HG03558 (cell line): ENCODE data around the gene TOP3B.
"Not testable (repeated sequence)": the region's sequence is repeated elsewhere in the genome, so short reads cannot be mapped to it uniquely, and the experiment has no call there.

Experiments
- ATAC-seq: cut with Tn5 transposase; IDR thresholded peaks from one replicate; pipeline ENCODE4 v1.9.1; 2021; ENCODE audit warnings: moderate number of reproducible peaks; ENCODE audit not compliant: unreplicated experiment; ENCODE audit errors: extremely low read depth

TOP3B gene

DNA sequence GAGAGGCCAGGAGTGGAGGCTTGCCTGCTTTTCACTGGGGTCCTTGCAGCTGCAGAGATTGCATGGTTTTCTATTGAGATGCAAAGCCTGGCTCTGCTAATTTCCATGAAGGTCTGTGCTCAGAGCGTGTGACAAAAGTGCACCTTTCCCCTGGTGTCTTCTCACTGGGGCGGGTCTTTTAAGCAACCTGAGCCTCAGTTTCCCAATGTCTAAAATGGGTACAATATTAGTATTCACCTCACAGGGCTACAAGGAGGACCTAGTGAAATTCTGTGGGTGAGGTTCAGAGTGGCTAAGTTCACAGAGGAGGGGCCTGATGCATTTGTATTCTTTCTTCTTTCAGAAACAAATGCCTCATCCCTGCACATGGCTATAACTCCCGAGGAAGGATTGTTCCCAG lies 50.2 kb downstream of the TOP3B start:
- no peak for ATAC-seq

DNA sequence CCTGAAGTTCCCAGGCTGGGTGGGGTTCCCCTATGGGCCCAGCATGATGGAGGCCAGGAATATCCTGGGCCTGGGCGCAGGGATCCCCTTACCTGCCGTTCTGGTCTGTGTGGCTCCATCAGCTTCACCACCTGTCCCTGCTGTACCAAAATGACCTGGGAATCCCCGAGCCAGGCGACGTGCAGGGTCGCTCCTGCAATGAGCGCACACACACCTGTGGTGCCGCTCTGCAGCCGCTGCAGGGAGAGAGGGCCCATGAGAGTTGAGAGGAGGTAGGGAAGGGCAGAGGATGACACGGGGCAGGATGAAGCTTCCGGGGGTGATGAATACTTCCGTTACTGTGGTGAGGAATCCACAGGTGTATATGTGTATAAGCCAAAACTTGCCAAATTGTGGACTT lies 51.5 kb downstream of the TOP3B start:
- no peak for ATAC-seq

DNA sequence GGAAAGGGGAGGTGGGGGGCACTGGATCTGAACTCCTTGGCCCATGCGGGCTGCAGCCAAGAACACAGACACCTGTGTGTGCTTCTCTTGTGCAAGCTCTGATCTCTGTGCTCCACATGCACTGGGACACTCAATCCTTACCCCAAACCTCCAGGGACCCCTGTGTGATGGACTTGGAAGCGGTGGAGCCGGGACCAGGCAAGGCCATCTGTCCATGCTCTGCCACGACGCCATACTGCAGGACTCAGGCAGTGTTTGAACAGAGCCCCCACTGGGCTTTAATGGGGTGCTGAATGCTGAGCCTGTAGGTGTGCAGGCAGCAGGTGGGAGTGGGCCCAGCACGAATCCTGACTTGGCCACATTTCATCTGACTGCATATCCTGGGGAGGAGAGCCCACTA lies 53.3 kb downstream of the TOP3B start:
- no peak for ATAC-seq

DNA sequence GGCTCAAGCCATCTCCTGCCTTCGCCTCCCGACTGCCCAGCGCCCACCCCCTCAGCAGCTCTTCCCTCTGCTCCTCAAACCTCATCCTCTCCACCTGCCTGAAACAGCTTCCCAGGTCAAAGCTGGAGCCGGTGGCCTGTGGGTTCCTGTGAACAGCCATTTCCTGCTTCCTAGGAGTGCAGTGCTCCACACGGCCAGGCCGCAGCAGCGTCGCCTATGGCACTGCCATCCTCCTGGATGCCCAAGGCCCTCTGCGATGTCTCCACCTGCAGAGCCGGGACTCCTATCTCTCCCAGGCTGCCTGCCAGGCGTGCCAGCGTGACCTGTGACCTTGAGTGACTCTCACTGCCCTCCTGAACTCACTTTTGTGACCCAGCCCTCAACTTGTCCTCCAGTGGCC lies 54.5 kb downstream of the TOP3B start:
- ATAC-seq, result no peak

DNA sequence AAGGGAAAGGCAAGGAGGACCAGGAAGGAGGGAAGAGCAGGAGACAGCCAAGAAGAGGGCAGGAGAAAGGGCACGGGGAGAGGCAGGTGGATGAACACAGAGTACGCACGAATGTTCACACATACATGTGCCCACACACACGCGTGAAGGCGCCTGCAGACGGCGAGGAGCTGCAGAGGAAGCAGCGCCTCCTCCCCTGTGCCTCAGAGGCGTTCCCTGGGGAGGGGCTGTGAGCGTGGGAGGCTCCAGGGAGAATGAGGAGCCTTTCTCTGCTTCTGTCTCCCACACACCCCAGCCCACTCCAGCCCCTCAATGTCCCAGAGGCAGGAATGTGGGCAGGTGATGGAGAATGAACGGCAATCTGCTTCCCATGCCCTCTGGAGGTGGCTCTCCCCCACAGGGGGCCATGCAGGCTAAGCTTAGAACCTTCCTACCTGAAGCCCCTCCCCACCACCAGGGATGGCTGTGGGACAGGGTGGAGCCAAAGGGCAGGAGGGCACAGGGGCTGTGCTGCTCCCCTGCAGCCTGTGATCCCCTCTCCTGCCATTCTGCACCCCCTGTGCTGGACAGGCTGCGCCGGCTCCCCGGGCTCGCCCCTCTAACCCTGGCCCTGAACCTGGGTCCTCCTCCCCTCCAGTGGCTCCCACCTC lies 55.3 kb downstream of the TOP3B start:
- no peak for ATAC-seq

DNA sequence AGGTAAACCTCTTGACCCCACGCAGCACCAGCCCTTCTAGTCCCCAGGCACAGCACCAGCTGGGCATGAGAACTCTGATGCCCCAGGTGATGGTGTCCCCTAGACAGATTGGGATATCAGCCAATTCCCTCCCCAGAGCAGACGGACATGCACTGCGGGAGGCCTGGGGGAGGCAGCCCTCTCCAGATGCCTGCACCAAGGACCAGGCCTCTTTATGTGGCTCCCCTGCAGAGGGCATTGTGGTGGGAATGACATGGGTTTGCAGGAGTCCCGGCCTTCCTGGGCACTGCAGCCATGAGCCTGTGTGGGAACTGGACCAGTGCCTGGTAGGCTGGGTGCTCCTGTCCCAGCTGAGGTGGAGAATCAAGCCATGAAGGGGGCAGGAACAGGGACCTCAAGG lies 55.9 kb downstream of the TOP3B start:
- no peak for ATAC-seq

DNA sequence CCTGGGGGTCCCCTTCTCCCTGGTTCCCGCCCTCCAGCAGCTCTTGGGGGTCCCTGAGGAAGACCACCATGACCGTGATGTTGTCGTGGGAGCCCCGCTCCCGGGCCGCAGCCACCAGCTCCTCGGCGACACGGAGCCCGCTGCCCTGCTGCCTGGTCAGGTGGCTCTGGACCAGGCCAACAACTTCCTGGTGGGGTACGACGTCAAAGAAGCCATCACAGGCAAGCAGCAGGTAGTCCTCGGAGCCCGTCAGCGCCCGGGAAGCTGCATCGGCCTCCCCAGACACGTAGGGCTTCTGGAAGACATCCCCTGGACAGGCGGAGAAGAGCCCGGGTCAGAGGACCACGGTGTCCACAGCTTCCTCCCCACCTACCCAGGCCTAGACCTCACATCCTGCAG lies 59.4 kb downstream of the TOP3B start:
- ATAC-seq, result no peak

DNA sequence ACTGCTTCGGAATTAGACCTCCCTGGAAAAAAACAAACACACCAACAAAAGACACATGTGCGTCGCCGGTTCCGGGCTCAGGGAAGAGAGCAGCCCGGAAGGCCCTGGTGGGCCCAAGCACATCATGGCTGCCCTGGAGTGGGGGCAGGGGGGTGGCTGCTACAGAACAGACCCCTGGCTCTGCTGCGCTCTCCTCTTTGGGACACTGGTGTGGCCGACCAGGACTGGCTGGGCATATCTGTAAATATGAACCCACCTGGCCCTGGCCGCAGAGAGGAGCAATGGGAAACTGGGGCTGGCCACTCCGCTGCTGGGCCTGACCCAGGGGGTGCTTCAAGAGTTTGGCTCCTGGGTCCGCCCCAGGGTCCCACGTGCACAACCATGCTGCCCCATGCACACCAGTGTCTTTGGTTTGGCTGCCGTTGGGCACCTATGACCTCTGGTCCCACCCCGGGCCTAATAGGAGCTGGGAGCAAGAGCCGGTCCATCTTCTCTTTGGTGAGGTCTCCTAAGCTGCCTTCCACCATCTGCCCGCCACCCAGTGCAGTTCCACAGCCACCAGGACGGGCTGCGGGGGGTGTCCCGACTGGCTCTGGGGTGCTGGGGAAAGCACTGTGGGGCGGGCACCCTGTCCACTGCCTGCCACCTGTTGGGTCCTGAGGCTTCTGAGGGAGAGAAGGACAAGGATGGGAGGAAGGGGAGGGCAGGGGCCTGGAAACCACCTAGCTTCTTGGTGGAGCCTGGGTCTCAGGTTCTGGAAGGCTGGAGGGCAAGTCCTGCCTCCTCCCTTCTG lies 60.0 kb downstream of the TOP3B start:
- ATAC-seq, result no peak

DNA sequence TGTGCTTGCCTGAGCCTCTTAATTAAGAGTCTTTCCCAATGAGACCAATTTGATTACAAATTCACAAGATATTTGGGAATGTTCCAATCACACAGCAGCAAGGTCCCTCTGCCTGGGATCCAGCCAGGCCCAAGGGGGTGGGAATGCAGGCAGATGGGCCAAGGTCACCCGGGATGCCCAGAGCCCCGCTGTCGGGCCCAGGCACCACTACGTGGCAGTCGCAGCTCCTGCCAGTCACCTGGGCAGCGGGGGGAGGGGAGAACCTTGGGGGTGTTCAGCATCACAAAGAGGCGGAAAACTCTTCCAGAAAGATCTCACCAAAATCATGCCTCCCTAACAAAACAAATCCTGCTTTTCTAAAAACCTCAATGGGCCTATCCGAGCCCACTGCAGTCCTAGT lies 60.9 kb downstream of the TOP3B start:
- no peak for ATAC-seq

DNA sequence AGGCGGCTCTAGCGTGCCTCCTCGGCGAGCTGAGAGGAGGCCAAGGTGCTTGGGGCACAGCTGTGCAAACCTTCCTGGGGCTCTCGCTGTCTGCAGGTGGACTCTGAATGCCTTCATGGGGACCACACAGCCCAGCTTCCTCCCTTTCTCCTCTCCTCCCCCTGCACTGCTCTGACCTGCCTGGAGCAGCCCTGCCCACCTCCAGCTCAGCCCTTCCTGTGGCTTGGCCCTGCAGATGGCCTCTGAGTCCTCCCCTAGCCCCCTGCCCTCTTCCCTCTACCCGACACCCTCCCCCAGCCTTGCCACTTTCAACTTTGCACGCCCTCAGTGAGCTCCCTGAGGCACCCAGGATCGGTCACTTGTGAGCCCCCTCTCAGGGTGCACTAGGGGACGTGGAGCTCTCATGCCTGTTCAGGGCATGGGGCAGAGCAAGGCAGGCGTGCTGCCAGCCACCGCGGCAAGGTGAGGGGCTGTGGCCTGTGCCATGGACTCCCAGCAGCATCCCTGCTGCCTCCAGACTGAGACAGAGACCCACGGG lies 61.3 kb downstream of the TOP3B start:
- ATAC-seq, result no peak

DNA sequence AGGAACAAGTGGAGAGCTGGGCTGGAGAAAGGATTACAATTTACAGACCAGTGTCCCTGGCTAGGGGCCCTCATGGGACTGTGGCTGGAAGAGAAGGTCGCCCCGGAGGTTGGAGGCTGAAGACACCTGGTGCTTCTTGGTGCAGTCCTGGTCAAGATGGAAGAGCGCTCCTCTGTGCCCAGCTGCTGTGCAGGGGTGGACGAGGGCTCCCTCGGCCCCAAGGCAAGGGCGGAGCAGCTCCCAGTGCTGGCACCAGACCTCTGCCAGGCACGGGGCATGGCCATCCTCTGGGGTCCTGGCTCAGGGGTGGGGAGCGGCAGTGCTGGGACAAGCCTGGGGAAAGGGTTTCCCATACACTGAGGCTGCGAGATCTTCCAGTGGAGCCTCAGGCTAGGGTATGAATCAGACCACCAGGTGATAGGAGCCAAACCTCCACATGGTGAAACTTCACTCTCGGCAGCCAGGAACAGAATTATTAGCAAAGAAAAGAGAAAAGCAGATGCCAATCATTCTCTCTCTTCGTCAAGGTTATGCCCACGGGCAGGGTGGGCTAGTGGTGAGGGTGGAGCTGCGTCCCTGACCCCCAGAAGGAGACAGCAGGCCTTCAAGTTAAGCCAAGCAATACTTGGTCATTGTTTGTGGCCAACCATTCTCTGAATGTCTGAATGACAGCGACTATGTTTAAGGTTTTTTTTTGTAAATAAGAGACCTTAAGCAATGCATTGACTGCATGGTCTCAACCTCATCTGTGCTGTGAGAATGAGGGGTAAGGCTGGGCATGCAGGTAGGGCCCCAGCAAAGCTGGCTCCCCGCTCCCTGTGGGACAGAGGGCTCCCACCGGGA lies 62.0 kb downstream of the TOP3B start:
- ATAC-seq, result no peak

DNA sequence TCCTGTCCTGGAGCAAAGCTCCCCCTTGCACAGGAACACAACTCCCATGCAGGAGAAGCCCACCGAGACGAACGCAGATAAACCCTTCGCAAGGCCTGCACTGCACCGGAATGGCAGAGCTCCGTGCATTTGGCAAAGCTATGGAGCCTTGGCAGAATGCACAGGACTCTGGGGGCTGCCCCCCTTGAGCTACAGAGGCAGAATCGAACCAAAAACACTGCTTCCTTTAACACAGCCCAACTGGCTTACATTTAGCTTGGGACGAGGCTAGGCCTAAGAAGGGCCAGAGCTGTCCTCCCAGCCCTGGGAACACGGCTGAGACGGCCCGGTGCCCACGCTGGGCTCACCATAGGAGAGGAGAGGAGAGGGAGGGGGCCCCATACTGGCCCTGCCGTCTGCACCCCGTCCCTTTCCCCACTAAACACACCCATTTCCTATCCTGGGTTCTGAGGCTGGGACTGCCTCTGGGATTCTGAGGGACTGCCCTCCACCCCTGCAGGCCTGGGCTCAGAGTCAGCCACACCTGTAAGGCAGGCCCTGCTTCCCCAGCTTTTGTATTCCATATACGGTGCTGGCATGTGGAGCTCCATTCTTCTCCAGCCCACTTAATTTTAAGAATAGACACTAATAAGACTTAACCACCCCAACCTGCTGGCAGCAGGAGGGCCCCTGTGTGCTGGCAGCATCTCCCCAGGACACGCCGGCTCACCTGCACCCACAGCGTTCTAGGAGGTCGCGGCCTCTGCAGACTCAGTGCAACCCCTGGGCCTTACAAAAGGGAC lies 62.9 kb downstream of the TOP3B start:
- no peak for ATAC-seq

DNA sequence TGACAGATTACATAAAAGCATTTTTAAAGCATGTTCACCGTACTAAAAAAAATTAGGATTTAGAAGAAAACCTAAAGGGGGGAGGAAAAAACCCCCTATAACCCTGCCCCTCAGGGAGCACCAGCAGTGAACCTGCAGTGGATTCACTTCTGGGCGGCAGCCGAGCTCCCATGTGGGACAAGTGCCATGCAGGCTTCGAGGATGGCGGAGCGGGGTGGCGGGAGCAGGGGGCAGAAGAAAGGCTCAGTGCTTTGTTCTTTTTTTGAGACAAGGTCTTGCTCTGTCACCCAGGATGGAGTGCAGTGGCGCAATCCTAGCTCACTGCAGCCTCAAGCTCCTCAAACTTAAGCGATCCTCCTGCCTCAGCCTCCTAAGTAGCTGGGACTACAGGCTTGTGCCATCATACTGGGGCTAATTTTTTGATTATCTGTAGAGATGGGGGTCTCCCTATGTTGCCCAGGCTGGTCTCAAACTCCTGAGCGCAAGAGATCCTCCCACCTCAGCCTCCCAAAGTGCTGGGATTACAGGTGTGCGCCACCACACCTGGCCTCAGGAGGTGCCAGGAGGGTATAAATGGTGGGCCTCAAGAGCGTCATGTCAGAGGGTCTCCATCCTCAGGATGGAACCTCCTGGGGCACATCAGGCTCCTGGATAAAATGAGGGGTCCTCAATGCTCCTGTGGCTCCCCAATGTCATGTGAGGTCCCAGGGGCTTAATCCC lies 64.0 kb downstream of the TOP3B start:
- ATAC-seq, result no peak

DNA sequence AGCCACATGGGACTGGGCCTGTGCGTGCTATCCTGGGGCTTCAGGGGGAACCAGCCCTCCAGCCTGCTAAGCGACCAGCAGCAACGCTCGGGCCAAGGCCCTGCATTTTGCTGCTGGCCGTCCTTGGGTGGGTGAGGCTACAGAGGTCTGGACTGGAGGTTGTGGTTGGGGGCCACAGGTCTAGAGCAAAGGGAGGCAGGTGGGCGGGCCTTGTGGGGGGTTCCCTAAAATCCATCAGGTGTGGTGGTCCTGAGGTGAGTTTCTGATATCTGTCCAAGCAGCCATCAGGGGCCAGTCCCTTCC lies 64.7 kb downstream of the TOP3B start:
- ATAC-seq, result no peak

DNA sequence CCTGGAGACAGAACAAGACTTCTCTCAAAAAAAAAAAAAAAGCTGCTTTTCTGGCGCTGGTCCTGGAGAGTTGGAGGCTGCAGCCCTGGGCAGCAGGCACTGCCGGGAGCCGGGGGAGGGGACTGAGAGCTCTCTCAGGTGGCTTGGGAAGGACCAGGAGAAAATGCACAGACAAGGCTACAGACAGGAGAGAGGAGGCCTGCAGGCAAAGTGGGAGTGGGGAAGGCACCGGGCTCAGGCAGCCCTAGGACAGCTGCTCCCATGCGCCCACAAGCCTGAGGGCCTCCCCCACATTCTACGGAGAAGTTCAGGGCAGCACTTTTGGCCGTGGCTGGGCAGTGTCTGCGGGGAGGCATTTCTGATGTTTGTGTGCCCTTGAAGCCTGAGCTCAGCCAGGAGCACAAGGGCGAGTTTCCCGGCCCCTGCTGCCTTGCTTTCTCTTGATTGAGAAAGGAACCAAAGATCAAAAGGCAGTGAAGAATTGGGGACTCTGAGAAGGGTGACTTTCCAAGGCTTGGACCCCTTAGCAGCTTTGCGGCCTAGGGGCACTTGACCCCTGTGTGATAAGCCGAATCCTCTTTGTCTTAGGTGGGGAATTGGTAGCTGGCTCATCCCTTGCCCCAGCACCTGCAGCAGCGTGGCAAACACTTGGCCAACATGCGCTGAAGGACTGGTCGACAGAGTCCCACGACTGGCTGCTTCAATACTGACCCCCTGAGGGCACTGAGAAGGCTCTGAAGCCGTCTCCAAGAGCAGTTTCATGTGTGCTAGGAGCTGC lies 65.2 kb downstream of the TOP3B start:
- no peak for ATAC-seq

DNA sequence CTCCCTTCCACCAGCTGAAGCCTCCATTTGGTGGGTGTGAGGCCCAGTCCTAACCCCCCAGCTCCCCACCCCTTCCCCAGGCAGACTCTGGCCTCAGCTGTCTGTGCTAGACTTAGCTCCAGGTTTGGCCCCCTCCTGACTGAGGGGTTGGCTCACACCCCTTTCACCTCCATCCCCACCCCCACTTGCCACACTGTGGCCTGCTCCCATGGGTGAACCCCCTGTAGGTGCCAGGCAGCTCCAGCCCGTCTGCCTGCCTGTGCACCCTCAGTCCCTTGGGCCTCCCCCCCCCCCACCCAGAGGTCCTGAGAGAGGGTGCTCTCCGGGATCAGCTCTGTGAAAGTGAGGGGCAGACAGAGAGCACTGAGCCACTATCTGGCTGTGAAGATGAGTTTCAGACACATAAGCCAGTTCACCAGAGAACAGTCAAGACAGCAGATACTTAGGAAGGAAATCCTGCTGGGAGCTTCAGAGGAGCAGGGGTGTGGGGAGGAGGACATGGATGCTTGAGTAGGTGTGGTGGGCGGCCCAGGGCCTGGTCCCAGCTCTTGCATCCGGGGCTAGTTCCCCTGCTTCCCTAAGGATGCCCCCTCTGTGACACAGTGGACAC lies 66.2 kb downstream of the TOP3B start:
- ATAC-seq, result no peak

DNA sequence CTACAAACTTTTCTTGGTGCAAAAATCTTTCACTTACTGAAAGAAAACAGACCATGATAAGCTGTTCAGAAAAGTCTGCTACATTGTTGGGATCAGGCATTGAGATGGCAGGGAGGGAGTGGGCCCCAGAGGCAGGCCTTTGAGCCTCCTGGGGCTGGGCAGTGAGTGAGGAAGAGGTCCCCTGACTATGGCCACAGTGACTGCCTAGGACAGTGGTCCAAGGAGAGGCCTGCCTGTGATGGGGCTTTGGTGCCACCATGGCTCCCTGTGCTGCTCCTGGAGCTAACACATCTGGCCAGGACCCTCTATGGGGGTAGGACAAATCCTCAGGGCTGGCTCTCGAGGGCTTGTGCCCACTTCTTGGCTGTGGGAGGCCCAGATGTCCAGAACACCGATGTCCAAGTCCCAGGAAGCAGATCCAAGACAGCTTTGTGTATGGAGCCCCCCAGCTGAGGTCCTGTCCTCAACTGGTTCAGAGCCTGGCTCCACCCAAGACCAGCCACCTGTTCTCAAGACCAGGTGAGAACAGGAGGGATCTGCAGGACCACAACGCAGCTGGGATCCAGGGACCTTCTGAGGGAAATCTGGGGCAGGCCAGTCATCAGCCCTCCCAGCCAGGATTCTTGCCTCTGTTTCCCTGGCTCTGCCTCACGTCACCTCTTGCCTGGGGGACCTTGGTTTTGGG lies 66.8 kb downstream of the TOP3B start:
- ATAC-seq, result no peak

DNA sequence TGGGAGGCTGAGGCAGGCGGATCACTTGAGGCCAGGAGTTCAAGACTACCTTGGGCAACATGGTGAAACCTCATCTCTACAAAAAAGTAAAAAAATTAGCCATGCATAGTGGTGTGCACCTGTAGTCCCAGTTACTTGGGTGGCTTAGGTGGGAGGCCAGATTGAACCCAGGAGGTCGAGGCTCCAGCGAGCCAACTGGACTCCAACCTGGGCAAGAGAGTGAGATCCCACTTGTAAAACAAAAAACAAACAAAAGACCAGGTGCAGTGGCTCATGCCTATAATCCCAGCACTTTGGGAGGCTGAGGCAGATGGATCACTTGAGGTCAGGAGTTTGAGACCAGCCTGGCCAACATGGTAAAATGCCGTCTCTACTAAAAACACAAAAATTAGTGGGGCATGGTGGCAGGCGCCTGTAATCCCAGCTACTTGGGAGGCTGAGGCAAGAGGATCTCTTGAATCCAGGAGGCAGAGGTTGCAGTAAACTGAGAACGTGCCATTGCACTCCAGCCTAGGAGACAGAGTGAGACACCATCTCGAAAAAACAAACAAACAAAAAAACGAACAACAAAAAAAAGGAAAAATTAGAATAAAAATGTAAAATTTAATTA lies 68.4 kb downstream of the TOP3B start:
- not testable (repeated sequence) for ATAC-seq
